ENCODE results near the gene SIDT2.
"Not testable (repeated sequence)": the region's sequence is repeated elsewhere in the genome, so short reads cannot be mapped to it uniquely, and the experiment has no call there.

SIDT2 gene

DNA sequence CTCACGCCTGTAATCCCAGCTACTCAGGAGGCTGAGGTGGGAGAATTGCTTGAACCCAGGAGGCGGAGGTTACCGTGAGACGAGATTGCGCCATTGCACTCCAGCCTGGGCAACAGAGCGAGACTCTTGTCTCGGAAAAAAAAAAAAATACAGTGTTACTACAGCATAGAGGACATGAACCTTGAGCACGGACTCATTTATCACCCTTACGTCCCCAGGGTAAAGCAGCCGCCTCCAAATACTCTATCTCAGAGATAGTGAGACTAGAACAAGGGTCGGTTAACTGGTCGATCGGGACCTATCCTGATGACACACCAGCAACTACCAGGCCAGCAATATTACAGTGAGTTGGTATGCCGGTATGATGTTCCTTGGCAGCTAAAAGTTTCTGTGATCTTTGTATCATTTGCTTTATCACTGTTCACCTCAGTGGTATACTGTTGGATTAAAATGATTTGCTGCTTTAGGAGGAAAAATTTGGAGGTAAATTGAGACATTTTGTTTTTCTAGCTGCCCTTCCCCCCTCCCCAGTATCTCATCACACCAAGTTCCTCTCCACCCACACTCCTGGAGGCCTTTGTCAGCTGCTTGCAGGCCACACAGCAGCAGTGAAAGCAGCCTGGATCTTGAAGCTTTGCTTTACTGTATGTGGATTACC is 7.0 kb upstream of the SIDT2 start:
- DNase-seq (ENCODE audit: extremely low read depth in 1 of 2, low read depth in 1 of 2) = no peak

DNA sequence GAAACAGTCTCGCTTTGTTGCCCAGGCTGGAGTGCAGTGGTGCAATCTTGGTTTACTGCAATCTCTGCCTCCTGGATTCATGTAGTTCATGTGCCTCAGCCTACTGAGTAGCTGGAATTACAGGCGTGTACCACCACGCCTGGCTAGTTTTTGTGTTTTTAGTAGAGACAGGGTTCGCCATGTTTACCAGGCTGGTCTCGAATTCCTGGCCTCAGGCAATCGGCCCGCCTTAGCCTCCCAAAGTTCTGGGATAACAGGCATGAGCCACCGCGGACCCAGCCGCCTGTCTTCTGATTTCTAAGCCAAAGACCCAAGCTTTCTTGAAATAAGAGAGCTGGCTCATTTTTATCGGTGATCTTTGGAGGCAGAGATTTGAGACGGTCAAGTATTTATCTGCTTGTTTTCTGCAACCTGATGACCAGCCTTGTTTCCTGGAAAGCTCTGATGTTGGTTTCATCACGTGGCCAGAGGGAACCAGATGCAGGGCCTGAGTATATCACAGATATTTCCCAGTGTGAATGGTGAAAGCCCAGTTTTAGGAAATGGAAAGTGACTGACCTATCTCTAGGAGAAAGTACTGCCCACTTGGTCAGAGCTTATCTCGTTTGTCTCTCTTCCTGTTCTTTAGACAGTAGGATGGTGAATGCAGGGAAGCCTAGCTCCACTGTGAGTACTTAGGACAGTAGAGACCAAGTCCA is 5.7 kb upstream of the SIDT2 start:
- DNase-seq (ENCODE audit: extremely low read depth in 1 of 2, low read depth in 1 of 2) = no peak

DNA sequence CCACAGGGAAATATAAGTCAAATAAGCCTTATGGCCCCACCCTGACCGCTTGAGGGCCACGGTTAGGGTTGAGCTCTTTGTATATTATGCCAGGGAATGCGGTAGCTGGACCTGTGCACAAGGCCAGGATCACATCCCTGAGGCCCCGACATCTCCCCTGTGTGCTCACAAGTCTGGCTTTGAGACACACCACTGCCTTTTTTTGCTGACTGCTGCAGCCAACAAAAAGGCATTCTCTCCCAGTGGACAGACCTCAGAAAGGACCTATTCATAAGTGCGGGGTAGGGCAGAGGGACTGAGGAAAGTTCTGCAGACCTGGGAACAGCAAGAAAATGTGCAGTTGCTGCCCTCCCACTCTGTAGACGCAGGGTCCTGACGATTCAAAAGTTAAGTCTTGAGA is 3.4 kb upstream of the SIDT2 start:
- DNase-seq (ENCODE audit: extremely low read depth in 1 of 2, low read depth in 1 of 2) = no peak

DNA sequence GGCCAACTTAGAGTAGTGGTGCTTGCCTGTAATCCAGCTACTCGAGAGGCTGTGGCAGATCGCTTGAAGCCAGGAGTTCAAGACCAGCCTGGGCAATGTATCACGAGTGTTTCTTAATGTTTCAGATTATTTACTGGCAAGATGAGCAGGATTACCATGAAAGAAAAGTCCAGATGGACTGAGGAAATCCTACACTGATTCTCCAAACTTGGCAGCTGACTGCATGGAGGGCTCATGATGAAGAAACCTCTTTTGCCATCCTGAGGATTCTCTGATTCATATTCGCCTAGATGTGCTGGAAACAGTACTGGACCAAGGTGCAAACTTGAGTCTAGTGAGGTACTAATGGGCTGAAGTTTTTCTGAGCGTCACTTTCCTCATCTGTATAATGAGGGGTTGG is 2.8 kb upstream of the SIDT2 start:
- DNase-seq (ENCODE audit: extremely low read depth in 1 of 2, low read depth in 1 of 2) = no peak

DNA sequence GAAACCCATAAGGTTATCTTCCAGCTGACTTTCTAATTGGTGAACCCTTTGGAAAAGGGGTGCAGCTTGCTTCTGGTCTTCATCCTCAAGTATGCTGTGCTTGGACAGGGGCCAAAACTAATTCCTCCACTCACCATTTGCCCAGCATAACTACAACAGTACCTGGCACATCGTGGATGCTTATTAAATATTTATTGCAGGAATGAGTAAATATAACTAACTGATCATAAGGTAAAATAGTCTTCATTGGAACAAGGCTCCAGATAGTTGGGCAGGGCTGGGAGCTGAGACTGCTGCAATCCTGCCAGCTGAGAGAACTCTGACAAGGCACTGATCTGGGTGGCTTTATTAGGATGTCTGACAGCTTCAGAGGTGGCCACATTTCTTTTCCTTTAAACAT is 2.4 kb upstream of the SIDT2 start:
- no peak for DNase-seq (ENCODE audit: extremely low read depth in 1 of 2, low read depth in 1 of 2)

GRCh38 chr11:117177534-117178209 is 871 bp upstream of the SIDT2 start:
- no peak for DNase-seq (ENCODE audit: extremely low read depth in 1 of 2, low read depth in 1 of 2)

- DNase-seq (ENCODE audit: extremely low read depth in 1 of 2, low read depth in 1 of 2) = peak in 1 of 2 donors; percentile 37
Observed at GRCh38 chr11:117179048-117179999, 781 bp downstream of the SIDT2 start.

GRCh38 chr11:117180020-117180419 is 1.5 kb downstream of the SIDT2 start:
- no peak for DNase-seq (ENCODE audit: extremely low read depth in 1 of 2, low read depth in 1 of 2)

DNA sequence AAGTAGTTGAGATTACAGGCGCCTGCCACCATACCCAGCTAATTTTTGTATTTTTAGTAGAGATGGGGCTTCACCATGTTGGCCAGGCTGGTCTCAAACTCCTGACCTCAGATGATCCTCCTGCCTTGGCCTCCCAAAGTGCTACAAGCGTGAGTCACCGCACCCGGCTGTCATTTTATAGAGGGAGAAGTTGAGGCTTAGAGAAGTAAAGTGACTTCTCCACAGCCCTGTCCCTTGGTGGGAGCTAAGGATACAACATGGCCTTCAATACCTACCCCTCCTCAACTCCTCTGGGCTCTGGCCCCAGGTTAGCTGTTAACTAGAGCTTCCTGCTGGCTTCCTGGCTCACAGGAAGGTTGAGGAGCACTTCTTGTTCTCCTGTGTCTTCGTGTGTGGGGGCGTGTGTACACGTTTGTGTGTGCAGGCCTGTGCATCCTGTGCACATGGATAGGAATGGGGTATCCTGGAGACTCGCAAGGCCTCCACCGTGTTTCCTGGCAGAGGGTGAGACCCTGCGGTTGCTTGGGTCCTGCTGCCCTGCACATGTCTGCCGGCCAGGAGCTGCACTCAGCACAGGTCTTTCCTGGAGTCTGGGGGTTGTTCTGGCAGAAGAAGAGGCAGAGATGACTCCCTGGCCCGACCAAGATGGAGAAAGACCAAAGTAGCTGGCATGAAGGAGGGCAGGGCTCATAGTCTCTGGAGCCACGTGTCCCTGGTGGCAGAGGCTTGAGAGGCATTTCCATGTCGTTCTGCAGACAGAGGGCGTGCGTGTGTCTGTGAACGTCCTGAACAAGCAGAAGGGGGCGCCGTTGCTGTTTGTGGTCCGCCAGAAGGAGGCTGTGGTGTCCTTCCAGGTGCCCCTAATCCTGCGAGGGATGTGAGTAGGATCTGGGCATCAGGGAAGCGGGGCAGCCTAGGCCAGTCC is 2.4 kb downstream of the SIDT2 start:
- DNase-seq (ENCODE audit: extremely low read depth in 1 of 2, low read depth in 1 of 2) = peak in 1 of 2 donors; percentile 14

- no peak for DNase-seq (ENCODE audit: extremely low read depth in 1 of 2, low read depth in 1 of 2)
Observed at GRCh38 chr11:117181586-117182550, 3.3 kb downstream of the SIDT2 start.

DNA sequence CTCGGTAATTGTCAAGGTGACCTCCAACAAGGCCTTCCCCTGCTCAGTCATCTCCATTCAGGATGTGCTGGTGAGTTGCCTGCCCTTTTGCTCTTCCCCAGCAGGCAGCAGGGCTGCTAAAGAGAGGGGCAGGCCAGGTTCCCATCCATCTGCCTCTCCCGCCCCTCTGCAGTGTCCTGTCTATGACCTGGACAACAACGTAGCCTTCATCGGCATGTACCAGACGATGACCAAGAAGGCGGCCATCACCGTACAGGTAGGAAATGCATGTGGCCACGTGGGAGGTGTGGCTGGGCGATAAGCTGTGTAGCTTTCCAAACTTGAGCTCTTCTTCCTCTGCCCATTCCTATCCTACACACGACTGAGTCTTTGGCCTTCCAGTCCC is 4.0 kb downstream of the SIDT2 start:
- no peak for DNase-seq (ENCODE audit: extremely low read depth in 1 of 2, low read depth in 1 of 2)

DNA sequence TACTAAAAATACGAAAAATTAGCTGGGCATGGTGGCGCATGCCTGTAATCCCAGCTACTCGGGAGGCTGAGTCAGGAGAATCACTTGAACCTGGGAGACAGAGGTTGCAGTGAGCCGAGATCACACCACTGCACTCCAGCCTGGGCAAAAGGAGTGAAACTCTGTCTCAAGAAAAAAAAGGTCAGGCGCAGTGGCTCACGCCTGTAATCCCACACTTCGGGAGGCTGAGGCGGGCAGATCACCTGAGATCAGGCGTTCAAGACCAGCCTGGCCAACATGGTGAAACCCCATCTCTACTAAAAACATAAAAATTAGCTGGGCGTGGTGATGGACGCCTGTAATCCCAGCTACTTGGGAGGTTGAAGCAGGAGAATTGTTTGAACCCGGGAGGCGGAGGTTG is 4.6 kb downstream of the SIDT2 start:
- DNase-seq (ENCODE audit: extremely low read depth in 1 of 2, low read depth in 1 of 2) = not testable (repeated sequence)

- DNase-seq (ENCODE audit: extremely low read depth in 1 of 2, low read depth in 1 of 2) = no peak
Observed at GRCh38 chr11:117183724-117184349, 5.3 kb downstream of the SIDT2 start.

DNA sequence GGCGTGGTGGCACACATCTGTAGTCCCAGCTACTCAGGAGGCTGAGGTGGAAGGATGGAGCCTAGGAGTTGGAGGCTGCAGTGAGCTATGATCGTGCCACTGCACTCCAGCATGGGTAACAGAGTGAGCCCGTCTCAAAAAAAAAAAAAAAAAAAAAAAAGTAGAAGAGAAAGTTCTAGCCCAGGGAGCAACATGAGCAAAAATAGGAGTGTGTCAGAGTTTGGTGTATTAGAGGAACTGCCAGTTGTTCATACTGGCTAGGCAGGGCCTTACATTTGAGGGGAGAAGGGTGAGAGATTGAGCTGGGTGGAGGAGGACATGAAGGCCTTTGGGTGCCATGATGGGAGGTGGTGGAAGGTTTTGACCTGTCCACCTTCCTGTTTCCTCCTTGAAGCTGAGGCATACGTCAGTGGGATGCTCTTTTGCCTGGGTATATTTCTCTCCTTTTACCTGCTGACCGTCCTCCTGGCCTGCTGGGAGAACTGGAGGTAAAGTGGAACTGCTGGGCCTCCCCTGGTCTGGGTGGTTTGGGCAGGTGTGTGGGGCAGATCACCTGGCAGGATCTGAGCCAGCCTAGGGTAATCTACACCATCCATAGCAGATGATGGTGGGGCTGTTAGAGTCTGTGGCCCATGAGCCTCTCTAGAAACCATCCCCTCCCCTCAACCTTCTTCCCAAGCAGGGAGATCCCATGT is 7.3 kb downstream of the SIDT2 start:
- no peak for DNase-seq (ENCODE audit: extremely low read depth in 1 of 2, low read depth in 1 of 2)

DNA sequence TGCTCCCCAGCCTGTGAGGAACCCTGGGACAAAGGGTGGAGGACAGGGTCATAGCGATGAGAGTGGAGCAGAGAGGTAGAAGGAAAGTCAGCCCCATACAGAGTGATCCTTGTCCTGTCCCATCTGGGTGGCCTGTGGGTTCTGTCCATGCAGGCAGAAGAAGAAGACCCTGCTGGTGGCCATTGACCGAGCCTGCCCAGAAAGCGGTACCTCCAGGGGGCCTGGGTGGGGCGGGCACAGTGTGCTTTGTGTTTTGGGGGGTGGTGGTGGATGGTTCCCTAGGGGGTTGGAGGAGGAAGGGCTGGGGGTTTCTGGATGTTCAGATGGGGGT is 7.9 kb downstream of the SIDT2 start:
- no peak for DNase-seq (ENCODE audit: extremely low read depth in 1 of 2, low read depth in 1 of 2)

- no peak for DNase-seq (ENCODE audit: extremely low read depth in 1 of 2, low read depth in 1 of 2)
Observed at GRCh38 chr11:117187007-117187406, 8.5 kb downstream of the SIDT2 start.

GRCh38 chr11:117187428-117187798 is 8.9 kb downstream of the SIDT2 start:
- no peak for DNase-seq (ENCODE audit: extremely low read depth in 1 of 2, low read depth in 1 of 2)

Measured in activated CD8-positive, alpha-beta memory T cell treated with anti-CD3 and anti-CD28 coated beads for 1 hour (primary cell).